ENCODE measurements around the gene SLC12A5.

SLC12A5 gene

GRCh38 chr20:46040902-46041535, 12.0 kb downstream of the SLC12A5 start:
- DNase-seq (ENCODE audit: low read depth in 1 of 2, low spot score in 1 of 2), result peak; percentile 76 to 80
- in situ Hi-C loops (cut with HindIII; ENCODE audit: low pct_unique_long_range_greater_than_20kb, low sequenced_read_pairs), result no loop called here
- no peak for TF ChIP-seq JUND (IDR thresholded peaks at IDR 0.05; ENCODE audit: low read depth)

DNA sequence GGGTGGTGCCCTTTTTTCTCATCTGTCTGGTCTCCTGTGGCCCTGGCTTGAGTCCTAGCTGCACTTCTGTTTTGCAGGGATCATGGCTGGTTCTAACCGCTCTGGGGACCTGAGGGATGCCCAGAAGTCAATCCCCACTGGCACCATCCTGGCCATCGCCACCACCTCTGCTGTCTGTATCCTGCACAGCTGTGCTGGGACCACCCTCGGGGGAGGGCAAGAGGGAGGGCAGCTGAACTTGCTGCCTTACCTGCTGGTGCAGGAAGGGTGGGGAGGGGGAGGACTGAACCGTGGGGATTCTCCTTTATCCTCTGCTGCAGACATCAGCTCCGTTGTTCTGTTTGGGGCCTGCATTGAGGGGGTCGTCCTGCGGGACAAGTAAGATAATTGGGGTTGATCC, 14.5 kb downstream of the SLC12A5 start:
- in situ Hi-C loops (cut with HindIII; ENCODE audit: low pct_unique_long_range_greater_than_20kb, low sequenced_read_pairs), result no loop called here
- no peak for TF ChIP-seq JUND (IDR thresholded peaks at IDR 0.05; ENCODE audit: low read depth)
- no peak for DNase-seq (ENCODE audit: low read depth in 1 of 2, low spot score in 1 of 2)

DNA sequence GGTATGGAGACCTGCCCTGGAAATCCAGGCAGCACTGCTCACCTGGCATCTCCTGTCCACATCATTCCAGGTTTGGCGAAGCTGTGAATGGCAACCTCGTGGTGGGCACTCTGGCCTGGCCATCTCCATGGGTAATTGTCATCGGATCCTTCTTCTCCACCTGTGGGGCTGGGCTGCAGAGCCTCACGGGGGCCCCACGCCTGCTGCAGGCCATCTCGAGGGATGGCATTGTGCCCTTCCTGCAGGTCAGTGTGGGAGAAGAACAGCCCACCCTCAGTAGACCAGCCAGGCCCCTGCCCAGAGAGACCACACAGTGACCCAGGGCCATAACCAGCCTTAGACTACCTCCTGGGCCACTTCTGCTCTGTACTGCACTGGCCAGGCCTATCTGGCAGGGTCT, 15.9 kb downstream of the SLC12A5 start:
- TF ChIP-seq JUND (IDR thresholded peaks at IDR 0.05; ENCODE audit: low read depth), result no peak
- in situ Hi-C loops (cut with HindIII; ENCODE audit: low pct_unique_long_range_greater_than_20kb, low sequenced_read_pairs), result no loop called here
- no peak for DNase-seq (ENCODE audit: low read depth in 1 of 2, low spot score in 1 of 2)

DNA sequence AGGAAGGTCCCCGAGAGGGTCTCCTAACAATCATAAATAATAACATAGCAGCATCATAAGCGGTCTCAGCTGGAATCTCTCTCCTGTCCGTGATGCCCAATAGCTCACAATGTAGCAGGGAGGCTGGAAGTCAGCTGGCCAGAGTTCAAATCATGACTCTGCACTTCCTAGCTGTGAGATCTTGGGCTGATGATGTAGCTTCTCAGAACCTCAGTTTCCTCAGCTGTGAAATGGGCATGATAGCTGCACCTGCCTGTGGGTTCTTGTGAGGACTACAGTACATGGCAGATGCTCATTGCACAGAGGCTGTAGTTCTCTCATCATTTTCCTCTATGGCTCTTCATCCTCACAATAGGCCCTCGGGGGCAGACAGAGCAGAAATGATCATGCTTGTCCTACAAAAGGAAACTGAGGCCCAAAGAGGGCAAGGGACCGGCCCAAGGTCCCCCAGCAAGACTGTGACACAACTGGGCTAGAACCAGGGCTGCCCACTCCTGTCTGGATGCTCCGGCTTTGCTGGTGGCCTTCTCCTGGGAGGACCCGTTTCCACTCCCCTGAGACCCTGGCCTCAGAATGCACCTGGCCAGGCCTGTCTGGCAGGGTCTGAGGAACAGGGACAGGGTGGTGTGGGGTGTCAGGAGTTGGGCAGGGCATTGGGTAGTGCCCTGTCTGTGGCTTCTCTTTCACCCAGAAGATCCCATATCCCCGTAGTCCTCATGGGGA, 17.7 kb downstream of the SLC12A5 start:
- DNase-seq (ENCODE audit: low read depth in 1 of 2, low spot score in 1 of 2), result no peak
- in situ Hi-C loops (cut with HindIII; ENCODE audit: low pct_unique_long_range_greater_than_20kb, low sequenced_read_pairs), result no loop called here
- no peak for TF ChIP-seq JUND (IDR thresholded peaks at IDR 0.05; ENCODE audit: low read depth)

DNA sequence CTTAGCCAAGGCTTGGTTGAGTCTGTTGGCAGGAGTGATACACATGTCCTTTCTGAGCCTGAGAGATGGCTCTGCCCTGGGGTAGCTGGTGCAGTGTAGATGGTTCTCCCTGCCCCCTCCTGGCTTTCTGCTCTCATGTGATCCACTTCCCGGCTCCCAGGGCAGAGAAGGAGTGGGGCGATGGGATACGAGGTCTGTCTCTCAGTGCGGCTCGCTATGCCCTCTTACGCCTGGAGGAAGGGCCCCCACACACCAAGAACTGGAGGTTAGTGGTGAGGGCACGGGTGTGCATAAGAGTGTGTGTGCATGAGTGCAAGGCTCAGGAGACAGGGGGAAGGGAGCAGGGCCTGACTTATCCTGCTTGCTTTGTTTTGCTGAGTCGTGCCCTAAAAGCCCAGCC, 18.8 kb downstream of the SLC12A5 start:
- in situ Hi-C loops (cut with HindIII; ENCODE audit: low pct_unique_long_range_greater_than_20kb, low sequenced_read_pairs), result no loop called here
- no peak for TF ChIP-seq JUND (IDR thresholded peaks at IDR 0.05; ENCODE audit: low read depth)
- no peak for DNase-seq (ENCODE audit: low read depth in 1 of 2, low spot score in 1 of 2)

DNA sequence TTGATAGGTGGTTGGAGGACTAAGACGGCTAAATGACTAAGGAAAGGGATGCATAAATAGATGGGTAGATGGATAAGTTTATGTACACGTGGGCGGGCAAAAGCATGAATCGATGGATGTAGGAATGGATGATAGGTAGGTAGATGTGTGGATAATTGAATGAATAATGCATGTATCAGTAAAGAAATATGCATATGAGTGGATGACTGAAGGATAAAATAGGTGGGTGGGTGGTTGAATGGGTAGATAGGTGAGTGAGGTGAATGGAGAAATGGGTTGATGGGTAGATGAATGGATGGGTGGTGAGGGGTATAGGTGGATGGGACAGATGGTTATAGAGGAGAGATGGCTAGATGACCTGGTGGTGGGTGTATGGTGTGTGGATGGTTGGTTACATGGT, 20.2 kb downstream of the SLC12A5 start:
- no peak for DNase-seq (ENCODE audit: low read depth in 1 of 2, low spot score in 1 of 2)
- no peak for TF ChIP-seq JUND (IDR thresholded peaks at IDR 0.05; ENCODE audit: low read depth)
- in situ Hi-C loops (cut with HindIII; ENCODE audit: low pct_unique_long_range_greater_than_20kb, low sequenced_read_pairs), result no loop called here

DNA sequence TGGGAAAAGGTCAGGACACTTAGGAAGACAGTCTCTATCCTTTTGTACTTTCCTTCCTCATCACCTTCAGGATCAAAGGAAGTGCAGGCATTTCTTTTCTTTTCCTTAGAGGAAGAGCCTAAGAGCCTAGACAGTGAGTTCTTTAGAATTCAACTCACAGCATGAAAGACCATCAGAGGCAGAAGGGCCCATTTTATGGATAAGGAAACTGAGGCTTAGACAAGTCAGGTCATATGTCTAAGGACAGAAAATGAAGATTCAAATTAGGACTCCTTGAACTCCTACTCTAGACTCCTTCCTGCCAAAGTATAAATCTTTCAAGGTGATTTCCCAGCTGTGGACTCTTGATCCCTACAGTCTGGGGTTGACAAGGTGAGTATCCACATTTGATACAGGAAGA, 20.8 kb downstream of the SLC12A5 start:
- TF ChIP-seq JUND (IDR thresholded peaks at IDR 0.05; ENCODE audit: low read depth), result no peak
- DNase-seq (ENCODE audit: low read depth in 1 of 2, low spot score in 1 of 2), result no peak

GRCh38 chr20:46050444-46050843, 21.4 kb downstream of the SLC12A5 start:
- in situ Hi-C loops (cut with HindIII; ENCODE audit: low pct_unique_long_range_greater_than_20kb, low sequenced_read_pairs), result no loop called here
- no peak for DNase-seq (ENCODE audit: low read depth in 1 of 2, low spot score in 1 of 2)
- no peak for TF ChIP-seq JUND (IDR thresholded peaks at IDR 0.05; ENCODE audit: low read depth)

More for the DNA sequence above, 20.8 kb downstream of the SLC12A5 start:
- in situ Hi-C loops (cut with HindIII; ENCODE audit: low pct_unique_long_range_greater_than_20kb, low sequenced_read_pairs), result no loop called here

DNA sequence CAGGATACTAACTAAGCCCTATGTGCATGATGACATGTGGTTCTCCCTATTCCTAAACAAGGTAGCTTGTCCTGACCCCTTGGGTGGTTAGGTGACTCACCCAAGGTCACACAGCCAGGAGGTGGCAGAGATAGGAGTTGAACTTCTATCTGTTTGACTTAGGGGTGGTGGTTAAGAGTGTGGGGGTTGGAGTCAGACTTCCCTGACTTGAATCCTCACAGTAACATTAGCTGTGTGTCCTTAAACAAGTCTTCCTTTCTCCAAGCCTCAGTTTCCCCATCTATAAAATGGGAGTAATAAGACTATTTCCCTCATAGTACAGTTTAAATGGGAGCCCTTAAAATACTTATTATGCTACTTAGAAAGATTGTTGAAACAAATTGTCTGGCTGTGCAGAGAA, 21.9 kb downstream of the SLC12A5 start:
- in situ Hi-C loops (cut with HindIII; ENCODE audit: low pct_unique_long_range_greater_than_20kb, low sequenced_read_pairs), result no loop called here
- DNase-seq (ENCODE audit: low read depth in 1 of 2, low spot score in 1 of 2), result no peak
- no peak for TF ChIP-seq JUND (IDR thresholded peaks at IDR 0.05; ENCODE audit: low read depth)

DNA sequence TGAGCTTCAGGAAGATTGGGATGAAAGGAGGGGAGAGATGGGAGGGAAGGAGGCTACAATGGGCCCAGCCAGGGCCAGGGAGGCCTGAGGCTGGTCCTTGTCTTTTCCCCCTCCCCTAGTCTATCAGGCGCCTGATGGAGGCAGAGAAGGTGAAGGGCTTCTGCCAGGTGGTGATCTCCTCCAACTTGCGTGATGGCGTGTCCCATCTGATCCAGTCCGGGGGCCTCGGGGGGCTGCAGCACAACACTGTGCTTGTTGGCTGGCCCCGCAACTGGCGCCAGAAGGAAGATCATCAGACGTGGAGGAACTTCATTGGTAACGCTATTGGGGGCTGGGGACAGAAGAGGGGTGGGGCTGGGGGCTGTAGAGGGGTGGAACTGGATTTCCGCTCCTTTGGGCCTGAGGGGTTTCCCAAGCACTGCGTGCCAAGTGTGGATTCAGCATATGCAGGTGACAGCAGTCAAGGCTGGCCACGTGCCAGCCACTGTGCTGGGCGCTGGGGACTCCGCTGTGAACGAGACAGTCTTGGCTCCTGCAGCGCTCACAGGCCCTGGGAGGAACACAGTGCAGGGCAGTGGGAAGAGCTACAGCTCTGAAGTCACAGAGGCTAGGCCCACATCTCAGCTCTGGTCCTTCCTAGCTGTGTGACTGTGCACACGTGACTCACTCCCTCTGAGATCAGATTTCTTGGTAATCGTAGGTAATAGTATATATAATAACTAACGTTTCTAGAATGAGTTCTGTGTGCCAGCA, 22.7 kb downstream of the SLC12A5 start:
- no peak for TF ChIP-seq JUND (IDR thresholded peaks at IDR 0.05; ENCODE audit: low read depth)
- in situ Hi-C loops (cut with HindIII; ENCODE audit: low pct_unique_long_range_greater_than_20kb, low sequenced_read_pairs), result no loop called here
- no peak for DNase-seq (ENCODE audit: low read depth in 1 of 2, low spot score in 1 of 2)

DNA sequence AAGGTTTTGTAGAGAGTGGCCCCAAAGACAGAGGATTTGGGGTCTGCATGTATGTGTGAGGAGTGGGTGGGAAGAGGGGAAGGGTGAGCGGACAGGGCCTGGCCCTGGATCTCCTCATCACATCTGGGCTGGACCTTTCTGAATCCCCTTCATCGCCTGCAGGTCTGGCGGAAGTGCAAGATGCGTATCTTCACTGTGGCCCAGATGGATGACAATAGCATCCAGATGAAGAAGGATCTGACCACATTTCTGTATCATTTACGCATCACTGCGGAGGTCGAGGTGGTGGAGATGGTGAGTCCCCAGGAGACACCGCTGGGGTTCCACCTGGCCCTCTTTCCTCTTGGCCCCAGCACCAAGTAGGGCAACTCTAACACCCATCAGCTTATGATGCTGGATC, 24.4 kb downstream of the SLC12A5 start:
- no peak for TF ChIP-seq JUND (IDR thresholded peaks at IDR 0.05; ENCODE audit: low read depth)
- in situ Hi-C loops (cut with HindIII; ENCODE audit: low pct_unique_long_range_greater_than_20kb, low sequenced_read_pairs), result no loop called here
- no peak for DNase-seq (ENCODE audit: low read depth in 1 of 2, low spot score in 1 of 2)

GRCh38 chr20:46054606-46055005, 25.6 kb downstream of the SLC12A5 start:
- no peak for TF ChIP-seq JUND (IDR thresholded peaks at IDR 0.05; ENCODE audit: low read depth)
- in situ Hi-C loops (cut with HindIII; ENCODE audit: low pct_unique_long_range_greater_than_20kb, low sequenced_read_pairs), result no loop called here
- DNase-seq (ENCODE audit: low read depth in 1 of 2, low spot score in 1 of 2), result no peak

- DNase-seq (ENCODE audit: low read depth in 1 of 2, low spot score in 1 of 2), result no peak
- no peak for TF ChIP-seq JUND (IDR thresholded peaks at IDR 0.05; ENCODE audit: low read depth)
- in situ Hi-C loops (cut with HindIII; ENCODE audit: low pct_unique_long_range_greater_than_20kb, low sequenced_read_pairs), result no loop called here
Measured at GRCh38 chr20:46055269-46055668, 26.3 kb downstream of the SLC12A5 start.

Measured in T47D (cell line).